WTC11 (cell line): ENCODE measurements around the gene ATP2B2. TPM values are rescaled to one million over a fixed set of nuclear protein-coding genes. Genes with fewer than 3 reads are reported as not detected.

Experiments used
- ATAC-seq: fragments of 200-7000 bp; cut with Tn5 transposase; 2 replicates; pipeline ENCODE4 v1.10.0; 2021; ENCODE audit warnings: mild to moderate bottlenecking, moderate library complexity
- CTCF ChIA-PET: fragments of 300-600 bp; sonication (Branson Sonifier 250); formaldehyde crosslinking; loops from one replicate; lab custom pipeline; 2021; ENCODE audit warnings: antibody characterized with exemption; lab: Charles Lee
- POLR2A ChIA-PET: fragments of 350-600 bp; sonication (Branson Sonifier 250); formaldehyde crosslinking; loops from one replicate; lab custom pipeline; 2021; ENCODE audit warnings: antibody characterized with exemption; lab: Charles Lee
- DNase-seq: peaks from one replicate; pipeline ENCODE4 v3.0.0; 2021; ENCODE audit warnings: low spot score
- H3K27ac Mint-ChIP-seq: 2 replicates; pipeline ENCODE4 v1.8.0; 2021; ENCODE audit warnings: mixed read lengths
- H3K27me3 Mint-ChIP-seq: 2 replicates; pipeline ENCODE4 v1.8.0; 2021; ENCODE audit warnings: low read depth, mild to moderate bottlenecking, moderate library complexity, mixed read lengths
- H3K36me3 Mint-ChIP-seq: 2 replicates; pipeline ENCODE4 v1.8.0; 2021; ENCODE audit warnings: mixed read lengths
- H3K4me1 Mint-ChIP-seq: 2 replicates; pipeline ENCODE4 v1.8.0; 2022; ENCODE audit warnings: mixed read lengths
- H3K4me3 Mint-ChIP-seq: 2 replicates; pipeline ENCODE4 v1.8.0; 2021; ENCODE audit warnings: mild to moderate bottlenecking, moderate library complexity, mixed read lengths
- H3K9me3 Mint-ChIP-seq: 2 replicates; pipeline ENCODE4 v1.8.0; 2021; ENCODE audit warnings: mixed read lengths
- CBFB ChIP-seq: sonication (generic); formaldehyde crosslinking; IDR thresholded peaks from 2 replicates; pipeline ENCODE4 v1.8.1; 2022; ENCODE audit warnings: mild to moderate bottlenecking, low read depth, missing genetic modification reagents
- EMX1 ChIP-seq: fragments of 250-450 bp; sonication (Bioruptor Pico); IDR thresholded peaks from 2 replicates; pipeline ENCODE4 v1.8.0; 2021; ENCODE audit warnings: mild to moderate bottlenecking
- TEAD4 ChIP-seq: sonication (generic); formaldehyde crosslinking; IDR thresholded peaks from 2 replicates; pipeline ENCODE4 v1.8.0; 2022; ENCODE audit warnings: mild to moderate bottlenecking, missing genetic modification reagents
- ZNF263 ChIP-seq: sonication (generic); formaldehyde crosslinking; IDR thresholded peaks from 2 replicates; pipeline ENCODE4 v1.8.1; 2022; ENCODE audit warnings: low read depth, mild to moderate bottlenecking, moderate library complexity, missing genetic modification reagents
- ZNF671 ChIP-seq: fragments of 250-450 bp; sonication (Bioruptor Pico); IDR thresholded peaks from 2 replicates; pipeline ENCODE4 v1.8.0; 2021; ENCODE audit warnings: mild to moderate bottlenecking
- total RNA-seq: library from RNA; stranded (reverse); gene quantifications from 3 replicates; pipeline ENCODE4 v1.2.3, GENCODE V29; 2021
- TF ChIP-seq, protein P1 (sequence below): fragments of 200-600 bp; IDR thresholded peaks from 2 replicates; pipeline ENCODE4 v1.8.0; 2022; ENCODE audit warnings: antibody characterized with exemption
- TF ChIP-seq, protein P2 (sequence below): sonication (generic); formaldehyde crosslinking; IDR thresholded peaks from 2 replicates; pipeline ENCODE4 v1.8.1; 2023; ENCODE audit warnings: mild to moderate bottlenecking, missing genetic modification reagents
- TF ChIP-seq, protein P3 (sequence below): sonication (generic); formaldehyde crosslinking; IDR thresholded peaks from 2 replicates; pipeline ENCODE4 v1.8.1; 2023; ENCODE audit warnings: mild to moderate bottlenecking, moderate library complexity, missing genetic modification reagents
- TF ChIP-seq, protein P4 (sequence below): sonication (generic); formaldehyde crosslinking; IDR thresholded peaks from 2 replicates; pipeline ENCODE4 v1.8.1; 2022; ENCODE audit warnings: low read depth, mild to moderate bottlenecking, moderate library complexity, missing genetic modification reagents, borderline replicate concordance
- TF ChIP-seq, protein P5 (sequence below): sonication (generic); formaldehyde crosslinking; conservative IDR thresholded peaks from 2 replicates; pipeline ENCODE4 v1.8.1; 2022; ENCODE audit warnings: mild to moderate bottlenecking, missing genetic modification reagents
- TF ChIP-seq, protein P6 (sequence below): sonication (generic); formaldehyde crosslinking; IDR thresholded peaks from 2 replicates; pipeline ENCODE4 v1.8.1; 2023; ENCODE audit warnings: mild to moderate bottlenecking, missing genetic modification reagents, moderate library complexity
- TF ChIP-seq, protein P7 (sequence below): sonication (generic); formaldehyde crosslinking; IDR thresholded peaks from 2 replicates; pipeline ENCODE4 v1.8.0; 2022; ENCODE audit warnings: mild to moderate bottlenecking, missing genetic modification reagents
- TF ChIP-seq, protein P8 (sequence below): sonication (generic); formaldehyde crosslinking; IDR thresholded peaks from 2 replicates; pipeline ENCODE4 v1.8.0; 2022; ENCODE audit warnings: missing genetic modification reagents
- TF ChIP-seq, protein P9 (sequence below): sonication (generic); formaldehyde crosslinking; IDR thresholded peaks from 2 replicates; pipeline ENCODE4 v1.8.0; 2023; ENCODE audit warnings: missing genetic modification reagents, mild to moderate bottlenecking, borderline replicate concordance

The ATP2B2 gene
- total RNA-seq, 1 experiment from 2014 or later, result 0.48 TPM

DNA sequence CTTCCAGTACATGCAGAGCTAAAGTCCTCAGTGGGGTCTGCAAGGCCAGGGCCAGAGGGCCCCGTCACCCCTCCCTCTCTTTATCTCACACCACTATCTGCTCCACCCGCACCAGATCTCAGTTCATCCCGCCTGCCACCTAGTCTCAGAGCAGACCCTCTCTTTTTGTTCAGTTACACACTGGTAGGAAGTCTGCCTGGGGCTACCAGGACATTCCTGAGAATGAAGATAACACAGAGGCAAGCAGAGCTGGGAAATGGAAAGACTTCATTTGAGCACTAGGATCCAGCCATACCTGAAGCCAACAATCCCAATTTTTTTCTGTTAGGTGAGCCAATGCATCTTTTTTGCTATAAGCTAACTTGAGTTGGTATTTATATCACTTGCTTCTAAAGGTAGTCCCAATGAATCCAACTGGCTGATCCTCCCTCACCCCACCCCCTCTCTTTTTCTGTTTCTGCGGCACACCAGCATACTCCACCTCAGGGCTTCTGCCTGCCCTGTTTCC lies 24.5 kb downstream of the ATP2B2 start:
- DNase-seq (no peak), ATAC-seq (no peak)
- Mint-ChIP-seq H3K36me3 (no peaks in the 10 kb centered on the region), H3K27ac (no peak overlapping the region), H3K9me3 (peaks cover 17% of the 10 kb centered on the region), H3K4me1 (no peaks in the 10 kb centered on the region), H3K27me3 (peaks cover 5% of the 10 kb centered on the region), H3K4me3 (no peak overlapping the region)
- CTCF ChIA-PET, result no interaction called here
- POLR2A ChIA-PET, result no interaction called here
- TF ChIP-seq, protein P1, sequence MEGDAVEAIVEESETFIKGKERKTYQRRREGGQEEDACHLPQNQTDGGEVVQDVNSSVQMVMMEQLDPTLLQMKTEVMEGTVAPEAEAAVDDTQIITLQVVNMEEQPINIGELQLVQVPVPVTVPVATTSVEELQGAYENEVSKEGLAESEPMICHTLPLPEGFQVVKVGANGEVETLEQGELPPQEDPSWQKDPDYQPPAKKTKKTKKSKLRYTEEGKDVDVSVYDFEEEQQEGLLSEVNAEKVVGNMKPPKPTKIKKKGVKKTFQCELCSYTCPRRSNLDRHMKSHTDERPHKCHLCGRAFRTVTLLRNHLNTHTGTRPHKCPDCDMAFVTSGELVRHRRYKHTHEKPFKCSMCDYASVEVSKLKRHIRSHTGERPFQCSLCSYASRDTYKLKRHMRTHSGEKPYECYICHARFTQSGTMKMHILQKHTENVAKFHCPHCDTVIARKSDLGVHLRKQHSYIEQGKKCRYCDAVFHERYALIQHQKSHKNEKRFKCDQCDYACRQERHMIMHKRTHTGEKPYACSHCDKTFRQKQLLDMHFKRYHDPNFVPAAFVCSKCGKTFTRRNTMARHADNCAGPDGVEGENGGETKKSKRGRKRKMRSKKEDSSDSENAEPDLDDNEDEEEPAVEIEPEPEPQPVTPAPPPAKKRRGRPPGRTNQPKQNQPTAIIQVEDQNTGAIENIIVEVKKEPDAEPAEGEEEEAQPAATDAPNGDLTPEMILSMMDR, result no peak
- TF ChIP-seq, protein P2, sequence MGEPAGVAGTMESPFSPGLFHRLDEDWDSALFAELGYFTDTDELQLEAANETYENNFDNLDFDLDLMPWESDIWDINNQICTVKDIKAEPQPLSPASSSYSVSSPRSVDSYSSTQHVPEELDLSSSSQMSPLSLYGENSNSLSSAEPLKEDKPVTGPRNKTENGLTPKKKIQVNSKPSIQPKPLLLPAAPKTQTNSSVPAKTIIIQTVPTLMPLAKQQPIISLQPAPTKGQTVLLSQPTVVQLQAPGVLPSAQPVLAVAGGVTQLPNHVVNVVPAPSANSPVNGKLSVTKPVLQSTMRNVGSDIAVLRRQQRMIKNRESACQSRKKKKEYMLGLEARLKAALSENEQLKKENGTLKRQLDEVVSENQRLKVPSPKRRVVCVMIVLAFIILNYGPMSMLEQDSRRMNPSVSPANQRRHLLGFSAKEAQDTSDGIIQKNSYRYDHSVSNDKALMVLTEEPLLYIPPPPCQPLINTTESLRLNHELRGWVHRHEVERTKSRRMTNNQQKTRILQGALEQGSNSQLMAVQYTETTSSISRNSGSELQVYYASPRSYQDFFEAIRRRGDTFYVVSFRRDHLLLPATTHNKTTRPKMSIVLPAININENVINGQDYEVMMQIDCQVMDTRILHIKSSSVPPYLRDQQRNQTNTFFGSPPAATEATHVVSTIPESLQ (CRISPR knock-in tag), result no peak
- no peak for TF ChIP-seq TEAD4 (CRISPR knock-in tag)
- TF ChIP-seq, protein P3, sequence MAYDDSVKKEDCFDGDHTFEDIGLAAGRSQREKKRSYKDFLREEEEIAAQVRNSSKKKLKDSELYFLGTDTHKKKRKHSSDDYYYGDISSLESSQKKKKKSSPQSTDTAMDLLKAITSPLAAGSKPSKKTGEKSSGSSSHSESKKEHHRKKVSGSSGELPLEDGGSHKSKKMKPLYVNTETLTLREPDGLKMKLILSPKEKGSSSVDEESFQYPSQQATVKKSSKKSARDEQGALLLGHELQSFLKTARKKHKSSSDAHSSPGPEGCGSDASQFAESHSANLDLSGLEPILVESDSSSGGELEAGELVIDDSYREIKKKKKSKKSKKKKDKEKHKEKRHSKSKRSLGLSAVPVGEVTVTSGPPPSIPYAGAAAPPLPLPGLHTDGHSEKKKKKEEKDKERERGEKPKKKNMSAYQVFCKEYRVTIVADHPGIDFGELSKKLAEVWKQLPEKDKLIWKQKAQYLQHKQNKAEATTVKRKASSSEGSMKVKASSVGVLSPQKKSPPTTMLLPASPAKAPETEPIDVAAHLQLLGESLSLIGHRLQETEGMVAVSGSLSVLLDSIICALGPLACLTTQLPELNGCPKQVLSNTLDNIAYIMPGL (CRISPR knock-in tag), result no peak
- TF ChIP-seq, protein P4, sequence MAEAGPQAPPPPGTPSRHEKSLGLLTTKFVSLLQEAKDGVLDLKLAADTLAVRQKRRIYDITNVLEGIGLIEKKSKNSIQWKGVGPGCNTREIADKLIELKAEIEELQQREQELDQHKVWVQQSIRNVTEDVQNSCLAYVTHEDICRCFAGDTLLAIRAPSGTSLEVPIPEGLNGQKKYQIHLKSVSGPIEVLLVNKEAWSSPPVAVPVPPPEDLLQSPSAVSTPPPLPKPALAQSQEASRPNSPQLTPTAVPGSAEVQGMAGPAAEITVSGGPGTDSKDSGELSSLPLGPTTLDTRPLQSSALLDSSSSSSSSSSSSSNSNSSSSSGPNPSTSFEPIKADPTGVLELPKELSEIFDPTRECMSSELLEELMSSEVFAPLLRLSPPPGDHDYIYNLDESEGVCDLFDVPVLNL (CRISPR knock-in tag), result no peak
- TF ChIP-seq, protein P5, sequence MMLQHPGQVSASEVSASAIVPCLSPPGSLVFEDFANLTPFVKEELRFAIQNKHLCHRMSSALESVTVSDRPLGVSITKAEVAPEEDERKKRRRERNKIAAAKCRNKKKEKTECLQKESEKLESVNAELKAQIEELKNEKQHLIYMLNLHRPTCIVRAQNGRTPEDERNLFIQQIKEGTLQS, result no peak
- TF ChIP-seq, protein P6, sequence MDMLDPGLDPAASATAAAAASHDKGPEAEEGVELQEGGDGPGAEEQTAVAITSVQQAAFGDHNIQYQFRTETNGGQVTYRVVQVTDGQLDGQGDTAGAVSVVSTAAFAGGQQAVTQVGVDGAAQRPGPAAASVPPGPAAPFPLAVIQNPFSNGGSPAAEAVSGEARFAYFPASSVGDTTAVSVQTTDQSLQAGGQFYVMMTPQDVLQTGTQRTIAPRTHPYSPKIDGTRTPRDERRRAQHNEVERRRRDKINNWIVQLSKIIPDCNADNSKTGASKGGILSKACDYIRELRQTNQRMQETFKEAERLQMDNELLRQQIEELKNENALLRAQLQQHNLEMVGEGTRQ (CRISPR knock-in tag), result no peak
- TF ChIP-seq EMX1 (CRISPR knock-in tag), result no peak

DNA sequence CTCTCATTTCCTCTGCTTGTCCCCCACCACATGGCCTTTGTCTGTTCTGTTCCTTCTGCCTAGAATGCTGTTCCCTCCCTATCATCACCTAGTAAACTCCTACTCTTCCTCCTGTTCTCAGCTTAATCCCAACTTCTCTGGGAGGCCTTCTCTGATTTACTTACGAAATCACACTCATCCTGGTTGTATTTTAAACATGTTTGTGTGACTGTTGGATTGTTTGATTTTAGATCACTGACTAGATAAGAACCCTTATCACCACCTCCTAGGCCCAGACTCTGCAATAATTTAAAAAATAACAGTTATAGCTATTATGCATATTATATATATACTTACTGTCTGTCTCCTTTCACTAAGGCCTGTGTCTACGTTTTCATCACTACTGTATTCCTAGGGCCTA lies 26.1 kb downstream of the ATP2B2 start:
- ATAC-seq (no peak), DNase-seq (no peak)
- H3K27ac Mint-ChIP-seq, result no peak overlapping the region
- H3K27me3 Mint-ChIP-seq, result peaks cover 5% of the 10 kb centered on the region
- no peaks in the 10 kb centered on the region for H3K4me1 Mint-ChIP-seq
- POLR2A ChIA-PET, result no interaction called here
- H3K4me3 Mint-ChIP-seq, result no peak overlapping the region
- H3K9me3 Mint-ChIP-seq, result peaks cover 17% of the 10 kb centered on the region
- H3K36me3 Mint-ChIP-seq, result no peaks in the 10 kb centered on the region
- CTCF ChIA-PET, result no interaction called here
- TF ChIP-seq EMX1 (CRISPR knock-in tag), result no peak
- TF ChIP-seq, protein P7, sequence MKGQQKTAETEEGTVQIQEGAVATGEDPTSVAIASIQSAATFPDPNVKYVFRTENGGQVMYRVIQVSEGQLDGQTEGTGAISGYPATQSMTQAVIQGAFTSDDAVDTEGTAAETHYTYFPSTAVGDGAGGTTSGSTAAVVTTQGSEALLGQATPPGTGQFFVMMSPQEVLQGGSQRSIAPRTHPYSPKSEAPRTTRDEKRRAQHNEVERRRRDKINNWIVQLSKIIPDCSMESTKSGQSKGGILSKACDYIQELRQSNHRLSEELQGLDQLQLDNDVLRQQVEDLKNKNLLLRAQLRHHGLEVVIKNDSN (CRISPR knock-in tag), result no peak
- no peak for TF ChIP-seq ZNF671
- TF ChIP-seq, protein P8, sequence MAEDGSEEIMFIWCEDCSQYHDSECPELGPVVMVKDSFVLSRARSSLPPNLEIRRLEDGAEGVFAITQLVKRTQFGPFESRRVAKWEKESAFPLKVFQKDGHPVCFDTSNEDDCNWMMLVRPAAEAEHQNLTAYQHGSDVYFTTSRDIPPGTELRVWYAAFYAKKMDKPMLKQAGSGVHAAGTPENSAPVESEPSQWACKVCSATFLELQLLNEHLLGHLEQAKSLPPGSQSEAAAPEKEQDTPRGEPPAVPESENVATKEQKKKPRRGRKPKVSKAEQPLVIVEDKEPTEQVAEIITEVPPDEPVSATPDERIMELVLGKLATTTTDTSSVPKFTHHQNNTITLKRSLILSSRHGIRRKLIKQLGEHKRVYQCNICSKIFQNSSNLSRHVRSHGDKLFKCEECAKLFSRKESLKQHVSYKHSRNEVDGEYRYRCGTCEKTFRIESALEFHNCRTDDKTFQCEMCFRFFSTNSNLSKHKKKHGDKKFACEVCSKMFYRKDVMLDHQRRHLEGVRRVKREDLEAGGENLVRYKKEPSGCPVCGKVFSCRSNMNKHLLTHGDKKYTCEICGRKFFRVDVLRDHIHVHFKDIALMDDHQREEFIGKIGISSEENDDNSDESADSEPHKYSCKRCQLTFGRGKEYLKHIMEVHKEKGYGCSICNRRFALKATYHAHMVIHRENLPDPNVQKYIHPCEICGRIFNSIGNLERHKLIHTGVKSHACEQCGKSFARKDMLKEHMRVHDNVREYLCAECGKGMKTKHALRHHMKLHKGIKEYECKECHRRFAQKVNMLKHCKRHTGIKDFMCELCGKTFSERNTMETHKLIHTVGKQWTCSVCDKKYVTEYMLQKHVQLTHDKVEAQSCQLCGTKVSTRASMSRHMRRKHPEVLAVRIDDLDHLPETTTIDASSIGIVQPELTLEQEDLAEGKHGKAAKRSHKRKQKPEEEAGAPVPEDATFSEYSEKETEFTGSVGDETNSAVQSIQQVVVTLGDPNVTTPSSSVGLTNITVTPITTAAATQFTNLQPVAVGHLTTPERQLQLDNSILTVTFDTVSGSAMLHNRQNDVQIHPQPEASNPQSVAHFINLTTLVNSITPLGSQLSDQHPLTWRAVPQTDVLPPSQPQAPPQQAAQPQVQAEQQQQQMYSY (CRISPR knock-in tag), result no peak
- no peak for TF ChIP-seq CBFB (CRISPR knock-in tag)
- TF ChIP-seq, protein P9, sequence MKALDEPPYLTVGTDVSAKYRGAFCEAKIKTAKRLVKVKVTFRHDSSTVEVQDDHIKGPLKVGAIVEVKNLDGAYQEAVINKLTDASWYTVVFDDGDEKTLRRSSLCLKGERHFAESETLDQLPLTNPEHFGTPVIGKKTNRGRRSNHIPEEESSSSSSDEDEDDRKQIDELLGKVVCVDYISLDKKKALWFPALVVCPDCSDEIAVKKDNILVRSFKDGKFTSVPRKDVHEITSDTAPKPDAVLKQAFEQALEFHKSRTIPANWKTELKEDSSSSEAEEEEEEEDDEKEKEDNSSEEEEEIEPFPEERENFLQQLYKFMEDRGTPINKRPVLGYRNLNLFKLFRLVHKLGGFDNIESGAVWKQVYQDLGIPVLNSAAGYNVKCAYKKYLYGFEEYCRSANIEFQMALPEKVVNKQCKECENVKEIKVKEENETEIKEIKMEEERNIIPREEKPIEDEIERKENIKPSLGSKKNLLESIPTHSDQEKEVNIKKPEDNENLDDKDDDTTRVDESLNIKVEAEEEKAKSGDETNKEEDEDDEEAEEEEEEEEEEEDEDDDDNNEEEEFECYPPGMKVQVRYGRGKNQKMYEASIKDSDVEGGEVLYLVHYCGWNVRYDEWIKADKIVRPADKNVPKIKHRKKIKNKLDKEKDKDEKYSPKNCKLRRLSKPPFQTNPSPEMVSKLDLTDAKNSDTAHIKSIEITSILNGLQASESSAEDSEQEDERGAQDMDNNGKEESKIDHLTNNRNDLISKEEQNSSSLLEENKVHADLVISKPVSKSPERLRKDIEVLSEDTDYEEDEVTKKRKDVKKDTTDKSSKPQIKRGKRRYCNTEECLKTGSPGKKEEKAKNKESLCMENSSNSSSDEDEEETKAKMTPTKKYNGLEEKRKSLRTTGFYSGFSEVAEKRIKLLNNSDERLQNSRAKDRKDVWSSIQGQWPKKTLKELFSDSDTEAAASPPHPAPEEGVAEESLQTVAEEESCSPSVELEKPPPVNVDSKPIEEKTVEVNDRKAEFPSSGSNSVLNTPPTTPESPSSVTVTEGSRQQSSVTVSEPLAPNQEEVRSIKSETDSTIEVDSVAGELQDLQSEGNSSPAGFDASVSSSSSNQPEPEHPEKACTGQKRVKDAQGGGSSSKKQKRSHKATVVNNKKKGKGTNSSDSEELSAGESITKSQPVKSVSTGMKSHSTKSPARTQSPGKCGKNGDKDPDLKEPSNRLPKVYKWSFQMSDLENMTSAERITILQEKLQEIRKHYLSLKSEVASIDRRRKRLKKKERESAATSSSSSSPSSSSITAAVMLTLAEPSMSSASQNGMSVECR (CRISPR knock-in tag), result no peak
- TF ChIP-seq ZNF263 (CRISPR knock-in tag), result no peak
- TF ChIP-seq, all 79 proteins: peak for 0
